ENCODE data around the gene ARSK.

DNA sequence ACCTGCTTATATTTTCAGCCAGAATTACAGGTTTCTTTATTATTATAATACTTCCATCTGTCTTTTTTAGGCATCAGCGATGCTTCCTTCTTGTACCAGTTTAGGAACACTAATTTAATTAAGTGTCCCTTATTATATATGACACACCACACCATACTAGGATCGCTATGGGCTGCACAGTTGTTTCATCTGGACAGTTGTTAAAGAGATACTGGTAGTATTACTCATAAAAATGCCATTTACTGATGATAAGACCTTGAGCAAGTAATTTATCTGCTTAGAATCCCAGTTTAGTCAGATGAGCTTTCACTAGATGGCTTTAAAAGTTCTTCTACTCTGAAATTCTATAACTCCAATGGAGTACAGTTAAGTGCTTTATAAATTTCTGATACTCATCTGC lies 17.1 kb downstream of the ARSK start:
- TF ChIP-seq POLR2AphosphoS5 (IDR thresholded peaks at IDR 0.05; ENCODE audit: borderline replicate concordance, low read depth, low read length) = no peak
- TF ChIP-seq EZH2 (IDR thresholded peaks at IDR 0.05) = no peak
- no peak for TF ChIP-seq FOXP2 (optimal IDR thresholded peaks at IDR 0.05; ENCODE audit: control extremely low read depth, extremely low read length, insufficient read depth)
